K562 (cell line): ENCODE results near the gene NDST4. TPM values are rescaled to one million over a fixed set of nuclear protein-coding genes. Genes with fewer than 3 reads are reported as not detected.

ENCODE experiments used
- ATAC-seq: fragments of 200-7000 bp; cut with Tn5 transposase; 3 replicates; pipeline ENCODE4 v1.9.1; 2020; ENCODE audit warnings: moderate library complexity
- BruUV-seq: library from RNA; stranded (reverse); fragments of 400-500 nt; replicated peaks from 2 replicates; lab custom pipeline; 2021; lab: Mats Ljungman, UMichigan
- CTCF ChIA-PET: fragments of 300-600 bp; formaldehyde crosslinking; extraction: SDS; loops from one replicate; lab custom pipeline; 2021; ENCODE audit warnings: low intra/inter-chr PET ratio; lab: Yijun Ruan, JAX
- POLR2A ChIA-PET: fragments of 300-600, 350-650 bp; sonication (Branson Sonifier 250); formaldehyde crosslinking; extraction: SDS; loops from one replicate; lab custom pipeline; 2021; ENCODE audit warnings: antibody characterized with exemption, inconsistent platforms; lab: Yijun Ruan, JAX
- DNase-seq, 4 experiments: peaks; one replicate each; pipeline versions ENCODE4 v3.0.0 to v3.0.0-alpha.2; 2011 to 2018; ENCODE audit warnings: low spot score in 3 of 4, mixed read lengths in 3 of 4; ENCODE audit errors: extremely low read depth in 1 of 4
- FAIRE-seq: peaks from 2 replicates; lab custom pipeline; 2011; peaks lifted over from hg19 to GRCh38; lab: Jason Lieb, UNC
- H2AFZ ChIP-seq: 2 replicates; pipeline ENCODE4 v1.6.0; 2011; ENCODE audit warnings: low read depth, low read length, control low read depth, inconsistent platforms
- H3K27ac ChIP-seq: fragments of 200-600 bp; 3 replicates; pipeline ENCODE4 v1.8.0; 2011; ENCODE audit warnings: low read depth, mild to moderate bottlenecking, control low read depth, inconsistent platforms, low read length, moderate library complexity, mixed read lengths; ENCODE audit errors: extremely low read depth
- H3K27me3 ChIP-seq, 2 experiments: fragments of 300-600 bp in 1 of 2; 2 replicates in 1 of 2; 3 replicates in 1 of 2; pipeline versions ENCODE4 v1.6.0 to v1.8.0; 2011; ENCODE audit warnings: inconsistent platforms in 2 of 2, low read length in 2 of 2, mild to moderate bottlenecking in 1 of 2, mixed read lengths in 1 of 2, moderate library complexity in 1 of 2; ENCODE audit not compliant: control insufficient read depth in 2 of 2, insufficient read depth in 2 of 2
- H3K36me3 ChIP-seq: fragments of 300-600 bp; 3 replicates; pipeline ENCODE4 v1.8.0; 2011; ENCODE audit warnings: mild to moderate bottlenecking, low read length, inconsistent platforms; ENCODE audit not compliant: control insufficient read depth, insufficient read depth
- H3K4me1 ChIP-seq, 2 experiments: fragments of 200-600 bp in 1 of 2; replicated peaks in 1 of 2; 2 replicates in 1 of 2; 3 replicates in 1 of 2; pipeline versions ENCODE4 v1.5.1 to v1.8.0; 2011; ENCODE audit warnings: inconsistent platforms in 2 of 2, low read length in 2 of 2, mild to moderate bottlenecking in 1 of 2, mixed read lengths in 1 of 2, moderate library complexity in 1 of 2; ENCODE audit not compliant: control insufficient read depth in 2 of 2, insufficient read depth in 2 of 2
- H3K4me2 ChIP-seq: 2 replicates; pipeline ENCODE4 v1.6.1; 2011; ENCODE audit warnings: low read length, control low read depth, inconsistent platforms, mixed read lengths; ENCODE audit not compliant: insufficient read depth
- H3K4me3 ChIP-seq: fragments of 200-600 bp; sonication (generic), shearing (Covaris generic); 2 replicates; pipeline ENCODE4 v1.5.1; 2016; ENCODE audit warnings: control low read depth, inconsistent platforms
- H3K79me2 ChIP-seq: fragments of 200-600 bp; 3 replicates; pipeline ENCODE4 v1.8.0; 2011; ENCODE audit warnings: low read length, inconsistent platforms; ENCODE audit not compliant: control insufficient read depth, insufficient read depth
- H3K9ac ChIP-seq, 2 experiments: 2 replicates each; pipeline versions ENCODE4 v1.6.0 to v1.6.1; 2011; ENCODE audit warnings: low read depth in 2 of 2, low read length in 2 of 2, control low read depth in 1 of 2, inconsistent platforms in 1 of 2, mild to moderate bottlenecking in 1 of 2, mixed read lengths in 1 of 2; ENCODE audit not compliant: insufficient read depth in 1 of 2
- H3K9me1 ChIP-seq: one replicate; pipeline ENCODE4 v1.6.0; 2011; ENCODE audit warnings: inconsistent platforms, mild to moderate bottlenecking, low read length, moderate library complexity; ENCODE audit not compliant: control insufficient read depth, insufficient read depth
- H3K9me3 ChIP-seq: replicated peaks from 2 replicates; pipeline ENCODE4 v1.5.1; 2011; ENCODE audit warnings: low read depth, low read length, inconsistent platforms; ENCODE audit not compliant: control insufficient read depth, insufficient read depth
- H4K20me1 ChIP-seq: replicated peaks from 2 replicates; pipeline ENCODE4 v1.6.1; 2011; ENCODE audit warnings: low read length, inconsistent platforms, mixed read lengths; ENCODE audit not compliant: control insufficient read depth, insufficient read depth
- CCNT2 ChIP-seq: IDR thresholded peaks from 2 replicates; pipeline ENCODE4 v1.6.1; 2011; ENCODE audit warnings: borderline replicate concordance, low read depth, mild to moderate bottlenecking, moderate library complexity, mixed read lengths, low read length; ENCODE audit not compliant: insufficient read length; ENCODE audit errors: extremely low read depth
- DDX20 ChIP-seq: fragments of 450-650 bp; IDR thresholded peaks from 2 replicates; pipeline ENCODE4 v1.6.1; 2016; ENCODE audit warnings: missing genetic modification characterization, low read depth, mild to moderate bottlenecking, missing compliant biosample characterization, moderate library complexity
- KLF10 ChIP-seq: fragments of 250-450 bp; sonication (Bioruptor Pico); IDR thresholded peaks from 2 replicates; pipeline ENCODE4 v1.6.1; 2021; ENCODE audit warnings: matching md5 sums
- MAFG ChIP-seq: fragments of 450-650 bp; conservative IDR thresholded peaks from 2 replicates; pipeline ENCODE4 v1.6.1; 2016; ENCODE audit warnings: missing genetic modification characterization, missing compliant biosample characterization
- MTA2 ChIP-seq: fragments of 450-650 bp; IDR thresholded peaks from 2 replicates; pipeline ENCODE4 v1.6.1; 2016; ENCODE audit warnings: low read depth
- MXI1 ChIP-seq: IDR thresholded peaks from 2 replicates; pipeline ENCODE4 v1.6.1; 2011; ENCODE audit warnings: low read depth, mild to moderate bottlenecking, improper control_type of control experiment, low read length
- NCOA4 ChIP-seq: fragments of 450-650 bp; IDR thresholded peaks from 2 replicates; pipeline ENCODE4 v1.6.1; 2018; ENCODE audit warnings: mild to moderate bottlenecking; ENCODE audit not compliant: partially characterized antibody
- NR1H2 ChIP-seq: sonication (generic); formaldehyde crosslinking; IDR thresholded peaks from 2 replicates; pipeline ENCODE4 v1.4.0; 2020; ENCODE audit warnings: mild to moderate bottlenecking, missing genetic modification reagents
- NRF1 ChIP-seq, 2 experiments: fragments of 450-650 bp; IDR thresholded peaks in 1 of 2; conservative IDR thresholded peaks in 1 of 2; 2 replicates each; pipeline ENCODE4 v1.6.1; 2014; ENCODE audit warnings: mild to moderate bottlenecking in 2 of 2
- SFPQ ChIP-seq: fragments of 200-400 bp; formaldehyde crosslinking; IDR thresholded peaks from 2 replicates; pipeline ENCODE4 v1.6.1; 2017; ENCODE audit warnings: mild to moderate bottlenecking, low read depth, low read length, moderate library complexity
- ZNF184 ChIP-seq: sonication (generic); formaldehyde crosslinking; IDR thresholded peaks from 2 replicates; pipeline ENCODE4 v1.5.0; 2020; ENCODE audit warnings: missing genetic modification reagents
- ZNF551 ChIP-seq: fragments of 250-450 bp; sonication (Bioruptor Pico); IDR thresholded peaks from 2 replicates; pipeline ENCODE4 v1.5.0; 2021; ENCODE audit warnings: mild to moderate bottlenecking, moderate library complexity
- ZNF584 ChIP-seq: fragments of 200-800 bp; sonication (Bioruptor generic); IDR thresholded peaks from 2 replicates; pipeline ENCODE4 v1.6.1; 2016; ENCODE audit warnings: low read depth, mild to moderate bottlenecking, missing genetic modification characterization, missing compliant biosample characterization
- ZNF77 ChIP-seq: fragments of 250-450 bp; sonication (Bioruptor Pico); IDR thresholded peaks from 2 replicates; pipeline ENCODE4 v1.5.0; 2020
- WGBS: fragments of 100-300 bp; shearing (Covaris generic); methylation state at CpG from one replicate; pipeline ENCODE4 v1.1.6; 2016; ENCODE audit warnings: low coverage, mixed read lengths; ENCODE audit not compliant: insufficient coverage; ENCODE audit errors: missing lambda C conversion rate; 5-methylcytosine and 5-hydroxymethylcytosine counted together
- in situ Hi-C: fragments of 300-500 bp; cut with MboI; formaldehyde crosslinking; loops from 4 replicates; pipeline ENCODE4 v1.15.0; 2018; ENCODE audit warnings: inconsistent platforms, mixed read lengths
- intact Hi-C: fragments of 100-400 bp; cut with micrococcal nuclease; formaldehyde crosslinking; loops from 2 replicates; pipeline ENCODE4 v1.14.2; 2022
- polyA plus RNA-seq, 8 experiments: library from polyadenylated mRNA; depleted of rRNA in 4 of 8; stranded (reverse) in 5 of 8; unstranded in 3 of 8; fragments of >200 nt; fragmentation: Nextera tagmentation in 2 of 8; fragmentation: Illumina TruSeq in 1 of 8; extraction: Ambion mirVana in 2 of 8; extraction: Trizol in 1 of 8; gene quantifications; 2 replicates each; pipeline versions ENCODE4 v1.2.1 to v1.2.3, GENCODE V29; 2011 to 2014; ENCODE audit warnings: inconsistent platforms in 1 of 8, missing spikeins in 1 of 8
- total RNA-seq, 7 experiments: library from RNA; depleted of rRNA in 6 of 7; stranded (reverse); fragments of >200 nt in 6 of 7; fragmentation: Illumina TruSeq in 2 of 7; extraction: Trizol in 2 of 7; gene quantifications; 2 replicates each; pipeline versions ENCODE4 v1.2.1 to v1.2.3, GENCODE V29; 2011 to 2021; ENCODE audit warnings: low replicate concordance in 1 of 7
- TF ChIP-seq, protein P1 (sequence below), 2 experiments: fragments of 450-650 bp in 1 of 2; IDR thresholded peaks; 2 replicates each; pipeline ENCODE4 v1.6.1; 2011 to 2017; ENCODE audit warnings: low read depth in 2 of 2, antibody characterized with exemption in 1 of 2, borderline replicate concordance in 1 of 2, low read length in 1 of 2, mild to moderate bottlenecking in 1 of 2, mixed read lengths in 1 of 2; ENCODE audit not compliant: control insufficient read depth in 1 of 2

Gene NDST4
- total and polyA plus RNA-seq, 9 of the 15 experiments (the other 6 are each of a cell fraction or from before 2014, with no cell fraction given) = not detected

DNA sequence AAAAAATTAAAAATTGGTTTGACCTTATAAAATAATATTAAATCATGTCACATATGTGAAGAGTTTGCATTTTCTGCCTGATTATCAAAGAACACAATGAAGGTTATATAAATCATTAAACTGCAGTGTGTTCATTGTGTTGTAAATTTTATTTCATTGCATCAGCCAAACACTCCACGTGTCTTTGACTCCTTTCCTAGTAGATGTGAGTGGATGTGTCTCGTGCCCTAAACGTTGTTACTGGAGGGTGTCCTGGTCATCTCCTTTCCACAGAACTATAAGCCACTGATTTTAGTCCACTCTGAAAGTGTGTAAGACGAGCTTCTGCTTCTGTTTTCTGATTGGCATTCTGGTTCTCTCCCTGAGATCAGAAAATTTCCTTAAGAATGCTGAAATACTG lies 127.3 kb downstream of the NDST4 start (continued):
- TF ChIP-seq, protein P1, sequence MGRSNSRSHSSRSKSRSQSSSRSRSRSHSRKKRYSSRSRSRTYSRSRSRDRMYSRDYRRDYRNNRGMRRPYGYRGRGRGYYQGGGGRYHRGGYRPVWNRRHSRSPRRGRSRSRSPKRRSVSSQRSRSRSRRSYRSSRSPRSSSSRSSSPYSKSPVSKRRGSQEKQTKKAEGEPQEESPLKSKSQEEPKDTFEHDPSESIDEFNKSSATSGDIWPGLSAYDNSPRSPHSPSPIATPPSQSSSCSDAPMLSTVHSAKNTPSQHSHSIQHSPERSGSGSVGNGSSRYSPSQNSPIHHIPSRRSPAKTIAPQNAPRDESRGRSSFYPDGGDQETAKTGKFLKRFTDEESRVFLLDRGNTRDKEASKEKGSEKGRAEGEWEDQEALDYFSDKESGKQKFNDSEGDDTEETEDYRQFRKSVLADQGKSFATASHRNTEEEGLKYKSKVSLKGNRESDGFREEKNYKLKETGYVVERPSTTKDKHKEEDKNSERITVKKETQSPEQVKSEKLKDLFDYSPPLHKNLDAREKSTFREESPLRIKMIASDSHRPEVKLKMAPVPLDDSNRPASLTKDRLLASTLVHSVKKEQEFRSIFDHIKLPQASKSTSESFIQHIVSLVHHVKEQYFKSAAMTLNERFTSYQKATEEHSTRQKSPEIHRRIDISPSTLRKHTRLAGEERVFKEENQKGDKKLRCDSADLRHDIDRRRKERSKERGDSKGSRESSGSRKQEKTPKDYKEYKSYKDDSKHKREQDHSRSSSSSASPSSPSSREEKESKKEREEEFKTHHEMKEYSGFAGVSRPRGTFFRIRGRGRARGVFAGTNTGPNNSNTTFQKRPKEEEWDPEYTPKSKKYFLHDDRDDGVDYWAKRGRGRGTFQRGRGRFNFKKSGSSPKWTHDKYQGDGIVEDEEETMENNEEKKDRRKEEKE (IDR thresholded peaks at IDR 0.05; ENCODE audit: borderline replicate concordance in 1 of 2, control insufficient read depth in 1 of 2, low read depth in 2 of 2, low read length in 1 of 2) = no peak
- TF ChIP-seq MXI1 (no peak), KLF10 (CRISPR knock-in tag) (no peak)

GRCh38 chr4:114980932-114981708 lies 132.3 kb downstream of the NDST4 start:
- Histone ChIP-seq H3K27me3 (no peaks in the 10 kb centered on the region), H3K4me2 (no peak overlapping the region), H2AFZ (no peak overlapping the region), H3K79me2 (no peaks in the 10 kb centered on the region), H3K27ac (no peak overlapping the region), H3K9ac (no peak overlapping the region), H3K36me3 (no peaks in the 10 kb centered on the region), H4K20me1 (no peaks in the 10 kb centered on the region), H3K9me1 (no peaks in the 10 kb centered on the region), H3K9me3 (no peaks in the 10 kb centered on the region), H3K4me1 (no peaks in the 10 kb centered on the region), H3K4me3 (no peak overlapping the region)
- DNase-seq (no peak), ATAC-seq (no peak), FAIRE-seq (no peak)
- intact Hi-C loops = no loop called here
- WGBS = 0% methylated on average over 4 of the region's 5 CpGs
- TF ChIP-seq MTA2 (no peak), NCOA4 (no peak), KLF10 (CRISPR knock-in tag) (no peak), MAFG (tag) (no peak), ZNF184 (CRISPR knock-in tag) (no peak), NR1H2 (CRISPR knock-in tag) (no peak), NRF1 (conservative IDR thresholded peaks at IDR 0.05 in 1 of 2, IDR thresholded peaks at IDR 0.05 in 1 of 2) (no peak), CCNT2 (no peak), SFPQ (no peak), ZNF77 (CRISPR knock-in tag) (no peak), ZNF551 (CRISPR knock-in tag) (no peak), DDX20 (no peak), ZNF584 (CRISPR knock-in tag) (no peak)
- ChIA-PET POLR2A (no interaction called here), CTCF (no interaction called here)
- BruUV-seq = no TSS peak
- in situ Hi-C loops = no loop called here
